ENCODE results near the gene CLEC12A. TPM values are rescaled to one million over a fixed set of nuclear protein-coding genes. Genes with fewer than 3 reads are reported as not detected.
"Not testable (repeated sequence)": the region's sequence is repeated elsewhere in the genome, so short reads cannot be mapped to it uniquely, and the experiment has no call there.

Gene CLEC12A
- total and polyA plus RNA-seq, 8 donors = 0.19 to 3.4 (median 0.77) TPM; not detected in 1

- no peaks in the 10 kb centered on the region for H3K36me3 ChIP-seq
- no peak overlapping the region for H3K4me3 ChIP-seq
- H3K9me3 ChIP-seq = no peaks in the 10 kb centered on the region
- no peak for ATAC-seq
- intact Hi-C loops (cut with DNase I) = no loop called here
- 54 to 73% methylated on average over 3 of the region's 3 CpGs for WGBS, 2 donors
- TF ChIP-seq CTCF (IDR thresholded peaks at IDR 0.05) = no peak
- H3K4me1 ChIP-seq = no peaks in the 10 kb centered on the region
- no peak overlapping the region for H3K27ac ChIP-seq
- no peak for DNase-seq
- no peaks in the 10 kb centered on the region for H3K27me3 ChIP-seq
- no peak for FAIRE-seq
These were observed 23.5 kb upstream of the CLEC12A start for GRCh38 chr12:9947674-9948073.

GRCh38 chr12:9948606-9949296, 22.5 kb upstream of the CLEC12A start:
- no peak for FAIRE-seq
- 62 to 67% methylated on average over 3 of the region's 3 CpGs for WGBS, 2 donors
- no peaks in the 10 kb centered on the region for H3K9me3 ChIP-seq
- intact Hi-C loops (cut with DNase I) = no loop called here
- H3K4me3 ChIP-seq = no peak overlapping the region
- peak in 1 of 4 donors; percentile 37 for ATAC-seq
- H3K36me3 ChIP-seq = no peaks in the 10 kb centered on the region
- DNase-seq = no peak
- no peaks in the 10 kb centered on the region for H3K4me1 ChIP-seq
- H3K27ac ChIP-seq = no peak overlapping the region
- no peak for TF ChIP-seq CTCF (IDR thresholded peaks at IDR 0.05)
- no peaks in the 10 kb centered on the region for H3K27me3 ChIP-seq

- H3K4me3 ChIP-seq = no peak overlapping the region
- no peak for TF ChIP-seq CTCF (IDR thresholded peaks at IDR 0.05)
- FAIRE-seq (no peak), ATAC-seq (peak in 1 of 4 donors; percentile 21), DNase-seq (no peak)
- H3K36me3 ChIP-seq = no peaks in the 10 kb centered on the region
- intact Hi-C loops (cut with DNase I) = no loop called here
- no peaks in the 10 kb centered on the region for H3K4me1 ChIP-seq
- H3K9me3 ChIP-seq = no peaks in the 10 kb centered on the region
- 62 to 80% methylated on average over 5 of the region's 5 CpGs for WGBS, 2 donors
- no peak overlapping the region for H3K27ac ChIP-seq
- H3K27me3 ChIP-seq = no peaks in the 10 kb centered on the region
These were observed 20.1 kb upstream of the CLEC12A start for GRCh38 chr12:9951026-9951675.

- H3K9me3 ChIP-seq; H3K27ac ChIP-seq; H3K27me3 ChIP-seq; H3K36me3 ChIP-seq; ATAC-seq; H3K4me3 ChIP-seq; H3K4me1 ChIP-seq; intact Hi-C loops (cut with DNase I); FAIRE-seq: not testable (repeated sequence)
- peak in 2 of 6 donors; percentile 22 to 83 for DNase-seq
- 88 to 92% methylated on average over 9 to 14 of the region's 55 CpGs for WGBS, 2 donors
These were observed 18.1 kb upstream of the CLEC12A start for GRCh38 chr12:9952954-9953729.

GRCh38 chr12:9957834-9958233, 13.4 kb upstream of the CLEC12A start:
- DNase-seq = no peak
- intact Hi-C loops (cut with DNase I) = no loop called here
- no peak overlapping the region for H3K27ac ChIP-seq
- ATAC-seq = no peak
- no peaks in the 10 kb centered on the region for H3K9me3 ChIP-seq
- no peak overlapping the region for H3K4me3 ChIP-seq
- H3K36me3 ChIP-seq = no peaks in the 10 kb centered on the region
- no peak for TF ChIP-seq CTCF (IDR thresholded peaks at IDR 0.05)
- no peaks in the 10 kb centered on the region for H3K4me1 ChIP-seq
- no peaks in the 10 kb centered on the region for H3K27me3 ChIP-seq
- FAIRE-seq = no peak

Measured in pancreas (tissue), 10 donors.